GM12891 (cell line): ENCODE measurements around the gene DGCR8.

Experiments
- POLR2A ChIP-seq: IDR thresholded peaks from 2 replicates; pipeline ENCODE4 v1.6.1; 2011; ENCODE audit warnings: low read depth, low read length, control low read depth
- POLR2AphosphoS5 ChIP-seq: IDR thresholded peaks from 2 replicates; pipeline ENCODE4 v1.6.1; 2011; ENCODE audit warnings: low read depth, low read length, control low read depth

DNA sequence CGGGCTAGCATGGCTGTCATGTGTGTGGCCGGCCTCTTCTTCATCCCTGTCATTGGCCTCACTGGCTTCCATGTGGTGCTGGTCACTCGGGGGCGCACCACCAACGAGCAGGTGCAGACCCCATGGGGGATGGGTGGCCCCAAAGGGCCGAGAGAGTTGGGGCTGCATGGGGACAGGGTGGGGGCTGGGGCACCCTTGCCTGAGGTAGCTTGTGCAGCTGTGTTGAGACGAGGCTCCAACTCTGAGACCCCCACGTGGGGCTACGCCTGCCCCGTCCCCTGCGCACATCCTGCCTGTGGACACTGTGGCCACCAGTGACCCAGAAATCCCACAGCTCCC lies 60.0 kb downstream of the DGCR8 start:
- TF ChIP-seq POLR2AphosphoS5, result no peak
- TF ChIP-seq POLR2A, result no peak
